Brain pericyte (primary cell): Measurements from ENCODE around the gene COL11A2.

Experiments
- DNase-seq: peaks from one replicate; pipeline ENCODE4 v3.0.0-alpha.2; 2012; ENCODE audit warnings: low read depth, low spot score

The COL11A2 gene

GRCh38 chr6:33171880-33172687 is 20.2 kb downstream of the COL11A2 start:
- no peak for DNase-seq

GRCh38 chr6:33171016-33171879 is 21.0 kb downstream of the COL11A2 start:
- no peak for DNase-seq

GRCh38 chr6:33170176-33171015 is 21.9 kb downstream of the COL11A2 start:
- DNase-seq: no peak

DNA sequence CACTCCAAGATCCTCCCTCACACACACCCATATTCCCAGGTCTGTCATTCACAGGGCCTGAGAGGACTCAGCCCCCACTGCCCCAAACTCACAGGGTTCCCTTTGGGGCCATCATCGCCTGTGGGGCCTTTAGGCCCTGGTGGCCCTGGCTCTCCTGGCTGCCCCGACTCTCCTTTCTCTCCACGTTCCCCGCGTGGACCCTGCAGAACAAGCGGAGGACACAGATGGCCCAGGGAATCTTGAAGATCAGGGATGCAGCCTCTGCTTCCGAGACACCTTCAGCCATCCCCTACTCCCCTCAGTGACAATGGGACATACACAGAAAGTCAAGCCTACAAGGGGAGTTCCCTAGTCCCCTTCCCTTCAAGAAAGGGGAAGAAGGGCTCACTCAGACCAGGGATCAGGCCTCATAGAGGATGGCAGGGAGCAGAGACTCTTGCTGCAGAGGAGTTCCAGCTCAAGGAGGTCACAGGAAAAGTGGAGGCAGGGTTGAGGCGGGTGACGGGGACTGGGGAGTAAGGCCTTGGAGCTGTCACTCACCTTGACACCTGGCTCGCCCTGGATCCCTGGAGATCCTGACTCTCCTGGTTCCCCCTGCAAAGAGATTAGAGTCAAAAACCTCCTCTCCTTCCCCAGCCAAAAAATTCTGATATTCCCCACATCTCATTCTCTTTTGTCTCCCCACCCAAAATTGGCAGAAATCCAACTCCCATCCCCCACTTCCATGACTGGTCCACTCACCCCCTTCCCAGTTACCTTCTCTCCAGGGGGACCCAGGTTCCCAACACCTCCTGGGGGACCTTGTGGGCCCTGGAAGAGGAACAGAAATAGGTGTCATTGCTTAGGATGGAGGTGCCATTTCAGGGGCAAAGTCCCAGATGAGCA is 22.7 kb downstream of the COL11A2 start:
- no peak for DNase-seq

DNA sequence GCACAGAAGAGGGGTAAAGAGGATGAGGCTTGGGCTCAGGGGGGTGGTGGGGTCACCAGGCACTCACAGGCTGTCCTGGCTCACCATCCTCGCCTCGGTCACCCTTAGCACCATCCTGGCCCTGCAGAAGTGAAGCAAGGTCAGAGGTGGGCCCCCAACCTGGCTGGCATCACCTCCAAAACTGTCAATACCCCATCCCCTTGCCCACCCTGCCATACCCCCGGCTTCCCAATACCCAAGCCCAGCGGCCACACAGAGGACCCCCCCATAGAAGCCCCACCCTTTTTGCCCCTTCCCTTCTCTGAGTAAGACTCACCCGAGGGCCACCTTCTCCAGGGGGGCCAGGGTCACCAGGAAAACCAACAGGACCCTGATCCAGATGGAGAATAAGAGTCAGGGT is 23.6 kb downstream of the COL11A2 start:
- no peak for DNase-seq

DNA sequence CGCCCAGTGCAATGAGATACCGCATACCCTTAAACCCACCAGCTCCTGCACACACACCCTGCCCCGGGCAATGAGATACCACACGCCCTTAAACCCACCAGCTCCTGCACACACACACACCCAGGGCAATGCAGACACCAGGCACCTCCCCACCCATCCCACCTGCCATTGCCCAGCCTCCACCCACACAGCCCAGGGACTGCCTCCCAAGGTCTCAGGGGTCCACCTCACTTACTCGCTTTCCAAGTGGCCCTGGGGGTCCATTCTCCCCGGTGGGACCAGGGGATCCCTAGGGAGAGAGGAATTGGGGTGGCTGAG is 24.0 kb downstream of the COL11A2 start:
- no peak for DNase-seq

GRCh38 chr6:33167374-33168283 is 24.6 kb downstream of the COL11A2 start:
- no peak for DNase-seq

GRCh38 chr6:33166811-33167210 is 25.5 kb downstream of the COL11A2 start:
- no peak for DNase-seq

- no peak for DNase-seq
Observed at GRCh38 chr6:33166363-33166762, 25.9 kb downstream of the COL11A2 start.

DNA sequence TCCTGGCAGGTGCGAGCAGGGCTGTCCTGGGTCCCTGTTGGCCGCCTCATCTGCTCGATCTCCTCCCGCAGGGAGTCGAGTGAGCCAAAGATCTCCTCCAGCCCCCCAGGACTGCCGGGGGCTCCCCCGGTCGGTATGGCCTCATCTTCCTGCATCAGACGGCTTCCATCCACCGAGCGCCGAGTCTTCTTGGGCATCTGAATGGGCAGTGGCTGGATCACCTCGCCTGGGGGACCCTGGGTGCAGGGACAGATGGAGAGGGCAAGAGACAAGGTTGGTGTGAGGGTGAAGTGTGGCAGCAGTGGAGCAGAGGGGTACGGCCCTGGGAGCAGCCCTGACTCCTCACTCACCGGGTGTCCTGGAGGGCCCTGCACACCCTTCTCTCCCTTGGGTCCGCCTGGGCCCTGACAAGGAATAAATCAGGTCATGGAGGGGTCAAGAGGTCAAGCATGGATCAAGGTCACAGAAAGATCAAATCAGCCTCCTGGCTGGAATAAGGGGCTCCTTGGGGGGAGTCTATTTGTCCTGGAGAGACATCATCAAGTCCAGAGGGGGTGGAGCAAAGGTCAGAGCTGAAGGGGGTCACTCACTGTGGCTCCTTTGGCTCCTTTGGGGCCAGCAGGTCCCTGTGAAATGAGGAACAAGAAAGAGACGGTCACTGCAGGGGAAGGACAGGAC is 26.5 kb downstream of the COL11A2 start:
- DNase-seq: no peak

DNA sequence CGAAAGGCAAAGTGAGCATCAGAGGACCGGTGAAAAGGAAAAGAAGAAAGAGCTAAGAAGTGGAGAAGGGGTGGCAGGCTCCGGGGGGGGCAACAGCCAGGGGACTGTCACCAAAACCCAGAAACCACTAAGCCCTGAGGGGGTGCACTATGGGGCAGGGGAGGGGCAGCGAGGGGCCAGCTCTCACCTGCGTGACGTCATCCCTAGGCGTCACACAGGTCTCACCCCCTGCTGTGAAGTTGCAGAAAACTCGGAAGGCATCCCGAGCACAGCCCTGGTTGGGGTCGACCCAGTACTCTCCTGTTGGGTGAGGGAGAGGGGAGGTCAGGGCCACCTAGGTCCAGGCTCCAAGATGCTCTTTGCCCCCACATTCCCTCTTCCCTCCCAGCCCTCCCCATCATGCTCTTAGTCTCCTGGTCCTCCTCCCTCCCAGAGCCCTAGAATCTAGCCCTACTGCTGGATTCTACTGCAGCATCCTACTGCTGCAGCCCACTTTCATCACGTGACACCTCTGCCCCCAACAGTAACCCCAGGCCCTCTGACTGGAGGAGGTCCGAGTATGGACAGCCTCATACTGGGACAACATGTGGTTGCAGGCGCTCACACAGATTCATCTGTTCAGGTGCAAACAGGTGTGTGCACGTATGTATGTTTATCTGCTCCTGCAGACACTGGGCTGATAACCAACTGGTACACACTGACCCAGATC is 27.4 kb downstream of the COL11A2 start:
- DNase-seq: no peak

DNA sequence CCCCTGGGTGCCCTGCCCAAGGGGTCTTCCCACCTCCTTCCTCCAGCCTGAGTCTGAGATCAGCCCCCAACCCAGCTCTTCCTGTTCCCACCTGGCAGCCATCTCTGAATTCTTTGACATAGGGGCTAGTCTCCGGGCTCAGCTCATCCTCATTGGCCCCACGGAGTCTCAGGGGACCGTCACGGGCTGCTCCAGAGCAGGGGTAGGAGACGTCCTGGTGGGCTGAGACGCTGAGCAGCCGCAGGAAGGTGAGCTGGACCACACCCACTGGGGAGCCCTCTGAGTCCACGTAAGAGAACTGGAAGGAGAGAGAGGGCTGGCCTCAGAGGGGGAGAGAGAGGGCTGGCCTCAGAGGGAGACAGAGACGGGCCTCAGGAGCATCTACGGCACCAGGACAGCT is 28.1 kb downstream of the COL11A2 start:
- no peak for DNase-seq

DNA sequence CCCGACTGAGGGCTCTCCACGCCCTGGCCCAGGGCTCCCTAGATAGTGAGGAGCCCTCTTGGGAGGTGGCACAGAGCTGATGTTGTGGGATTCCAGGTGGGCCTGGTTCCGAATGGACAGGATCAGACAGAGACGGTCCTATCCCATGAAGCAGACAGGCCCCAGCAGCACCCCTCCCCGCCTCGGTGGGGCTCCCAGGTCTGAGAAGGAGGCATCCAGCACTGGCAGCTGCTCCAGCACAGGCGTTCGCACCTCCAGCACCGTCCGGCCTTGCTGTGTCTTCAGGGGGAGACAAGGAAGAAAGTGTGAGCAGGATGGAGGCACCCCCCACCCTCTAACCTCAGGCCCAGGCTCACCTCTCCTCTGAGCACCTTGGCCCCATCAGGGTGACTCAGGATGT is 28.7 kb downstream of the COL11A2 start:
- DNase-seq: no peak

- no peak for DNase-seq
Observed at GRCh38 chr6:33161354-33162331, 30.6 kb downstream of the COL11A2 start.

DNA sequence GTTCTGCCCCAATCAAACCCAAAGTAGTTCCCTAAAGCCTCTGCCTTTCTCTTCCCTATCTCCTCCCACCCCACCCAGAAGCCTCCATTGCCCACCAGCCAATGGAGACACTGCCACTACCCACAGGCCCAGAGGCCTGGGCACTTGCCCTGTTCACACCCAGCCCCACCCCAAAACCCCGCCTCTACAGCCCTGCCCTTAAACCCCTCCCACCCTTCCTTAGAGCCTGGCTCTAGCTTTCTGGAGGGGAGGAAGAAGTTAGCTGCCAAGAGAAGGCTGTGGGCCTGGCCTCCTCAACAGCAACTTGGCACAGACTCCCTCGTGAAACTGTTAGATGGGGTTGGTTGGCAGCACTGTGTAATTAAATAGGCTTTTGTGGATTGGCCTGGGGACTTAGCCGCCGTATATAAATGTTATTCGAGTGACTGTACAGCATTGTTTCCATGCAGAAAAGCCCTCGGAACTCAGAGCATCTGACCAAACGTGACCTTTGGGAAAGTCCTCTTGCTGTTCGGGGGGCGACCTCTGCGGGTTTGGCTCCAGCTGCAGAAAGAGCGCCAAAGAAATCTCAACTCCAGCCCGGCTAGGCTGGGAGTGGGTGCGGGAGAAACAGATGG is 31.4 kb downstream of the COL11A2 start:
- DNase-seq: no peak

- DNase-seq: no peak
Observed at GRCh38 chr6:33160096-33160495, 32.2 kb downstream of the COL11A2 start.

DNA sequence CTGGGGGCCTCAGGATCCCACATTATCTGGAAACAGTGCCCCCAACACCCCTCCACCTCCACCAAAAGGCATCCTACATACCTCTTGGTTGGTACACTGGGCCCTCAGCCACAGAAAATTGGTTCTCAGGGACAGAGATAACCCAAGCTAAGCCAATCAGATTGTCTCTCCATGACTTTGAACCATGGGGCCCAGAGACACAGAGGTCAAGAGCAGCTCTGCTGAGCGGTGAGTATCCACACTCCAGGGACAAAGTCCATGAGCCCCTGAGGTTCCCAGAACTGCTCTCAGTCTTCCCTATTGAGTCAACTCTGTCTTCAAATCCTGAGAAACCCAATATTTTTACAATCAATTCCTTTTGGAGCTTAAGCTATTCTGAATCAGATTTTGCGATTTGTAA is 35.3 kb downstream of the COL11A2 start:
- DNase-seq: no peak
